ENCODE measurements around the gene IMPA2.

IMPA2 gene

DNA sequence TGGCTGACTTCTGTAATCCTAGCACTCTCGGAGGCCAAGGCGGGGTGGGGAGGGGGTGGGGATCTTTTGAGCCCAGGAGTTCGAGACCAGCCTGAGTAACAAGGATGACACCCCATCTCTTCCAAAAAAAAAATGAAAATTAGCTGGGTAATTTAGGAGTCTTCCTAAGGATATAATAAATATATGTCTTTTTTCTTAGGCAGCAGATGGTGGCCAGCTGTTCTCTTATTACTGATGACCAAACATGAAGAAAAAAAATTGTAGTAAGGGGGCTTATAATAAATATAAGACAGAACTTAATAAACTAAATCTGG lies 4.2 kb upstream of the IMPA2 start:
- no peaks in the 10 kb centered on the region for H3K79me2 ChIP-seq (ENCODE audit: insufficient read depth, low read length)

DNA sequence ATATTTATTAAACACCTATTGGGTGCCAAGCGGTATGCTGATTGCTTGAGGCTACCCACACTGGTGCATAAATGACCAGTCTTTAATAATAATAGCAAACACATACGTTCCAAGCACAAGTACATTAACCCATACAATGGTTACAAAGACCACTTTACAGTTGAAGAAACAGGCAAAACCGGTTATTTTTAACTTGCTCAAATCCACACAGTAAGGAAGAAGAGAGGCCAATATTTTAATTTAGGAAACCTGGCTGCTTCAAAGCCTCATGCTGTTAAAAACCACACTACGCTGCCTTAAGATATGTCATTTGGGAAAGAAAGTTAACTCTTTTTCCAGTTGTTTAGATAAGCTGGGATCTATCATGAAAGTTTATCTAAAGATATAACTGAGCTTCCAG lies 2.4 kb upstream of the IMPA2 start:
- no peaks in the 10 kb centered on the region for H3K9me2 ChIP-seq (replicated peaks; ENCODE audit: insufficient read depth, low read length)
- no peak overlapping the region for H3K4me3 ChIP-seq (ENCODE audit: insufficient read depth, low read length, poor library complexity, severe bottlenecking)
- H2AFZ ChIP-seq (ENCODE audit: low read depth, low read length, severe bottlenecking) = no peak overlapping the region
- no peaks in the 10 kb centered on the region for H3K36me3 ChIP-seq (ENCODE audit: low read length)
- TF ChIP-seq EZH2phosphoT487 (conservative IDR thresholded peaks at IDR 0.05; ENCODE audit: low read length) = no peak
- TF ChIP-seq, protein P1, sequence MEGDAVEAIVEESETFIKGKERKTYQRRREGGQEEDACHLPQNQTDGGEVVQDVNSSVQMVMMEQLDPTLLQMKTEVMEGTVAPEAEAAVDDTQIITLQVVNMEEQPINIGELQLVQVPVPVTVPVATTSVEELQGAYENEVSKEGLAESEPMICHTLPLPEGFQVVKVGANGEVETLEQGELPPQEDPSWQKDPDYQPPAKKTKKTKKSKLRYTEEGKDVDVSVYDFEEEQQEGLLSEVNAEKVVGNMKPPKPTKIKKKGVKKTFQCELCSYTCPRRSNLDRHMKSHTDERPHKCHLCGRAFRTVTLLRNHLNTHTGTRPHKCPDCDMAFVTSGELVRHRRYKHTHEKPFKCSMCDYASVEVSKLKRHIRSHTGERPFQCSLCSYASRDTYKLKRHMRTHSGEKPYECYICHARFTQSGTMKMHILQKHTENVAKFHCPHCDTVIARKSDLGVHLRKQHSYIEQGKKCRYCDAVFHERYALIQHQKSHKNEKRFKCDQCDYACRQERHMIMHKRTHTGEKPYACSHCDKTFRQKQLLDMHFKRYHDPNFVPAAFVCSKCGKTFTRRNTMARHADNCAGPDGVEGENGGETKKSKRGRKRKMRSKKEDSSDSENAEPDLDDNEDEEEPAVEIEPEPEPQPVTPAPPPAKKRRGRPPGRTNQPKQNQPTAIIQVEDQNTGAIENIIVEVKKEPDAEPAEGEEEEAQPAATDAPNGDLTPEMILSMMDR (IDR thresholded peaks at IDR 0.05; ENCODE audit: insufficient read depth, low read length, poor library complexity, severe bottlenecking) = no peak
- H3K27me3 ChIP-seq (ENCODE audit: low read length) = no peaks in the 10 kb centered on the region
- H3K9me3 ChIP-seq (ENCODE audit: insufficient read depth, low read length) = no peaks in the 10 kb centered on the region
- no peaks in the 10 kb centered on the region for H3F3A ChIP-seq (ENCODE audit: insufficient read depth)
- no peak overlapping the region for H3K27ac ChIP-seq (ENCODE audit: low read depth, low read length)
- H3K4me2 ChIP-seq (ENCODE audit: low read depth, low read length, poor library complexity, severe bottlenecking) = no peak overlapping the region
- H3K9ac ChIP-seq (ENCODE audit: low read length) = no peak overlapping the region
- H4K20me1 ChIP-seq (ENCODE audit: low read depth, low read length) = no peaks in the 10 kb centered on the region
- H3K79me2 ChIP-seq (ENCODE audit: insufficient read depth, low read length) = no peaks in the 10 kb centered on the region

More for the DNA sequence above, 4.2 kb upstream of the IMPA2 start:
- Histone ChIP-seq H3K36me3 (ENCODE audit: low read length) (no peaks in the 10 kb centered on the region), H3K4me3 (ENCODE audit: insufficient read depth, low read length, poor library complexity, severe bottlenecking) (no peak overlapping the region), H2AFZ (ENCODE audit: low read depth, low read length, severe bottlenecking) (no peak overlapping the region), H3K9ac (ENCODE audit: low read length) (no peak overlapping the region), H3K27me3 (ENCODE audit: low read length) (no peaks in the 10 kb centered on the region), H3F3A (ENCODE audit: insufficient read depth) (no peaks in the 10 kb centered on the region), H3K4me2 (ENCODE audit: low read depth, low read length, poor library complexity, severe bottlenecking) (no peak overlapping the region), H3K9me2 (replicated peaks; ENCODE audit: insufficient read depth, low read length) (no peaks in the 10 kb centered on the region), H3K27ac (ENCODE audit: low read depth, low read length) (no peak overlapping the region), H3K9me3 (ENCODE audit: insufficient read depth, low read length) (no peaks in the 10 kb centered on the region), H4K20me1 (ENCODE audit: low read depth, low read length) (no peaks in the 10 kb centered on the region)
- no peak for TF ChIP-seq EZH2phosphoT487 (conservative IDR thresholded peaks at IDR 0.05; ENCODE audit: low read length)
- TF ChIP-seq, protein P1 (IDR thresholded peaks at IDR 0.05; ENCODE audit: insufficient read depth, low read length, poor library complexity, severe bottlenecking) = no peak

DNA sequence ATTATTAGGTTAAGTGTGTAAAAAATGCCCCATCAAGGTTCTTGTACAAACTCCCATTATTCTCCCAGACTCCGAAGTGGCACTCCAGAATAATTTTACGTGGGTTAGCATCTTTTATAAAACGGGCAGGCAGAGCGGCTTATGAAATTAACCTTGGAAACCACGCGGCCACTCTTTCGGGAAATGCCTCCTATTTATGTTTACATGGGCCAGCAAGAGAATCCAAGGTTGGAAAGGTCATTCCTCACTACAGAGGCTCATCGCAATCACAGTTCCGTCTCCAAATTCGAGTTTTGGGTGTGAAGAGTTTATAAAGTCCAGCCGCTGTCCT lies 1.2 kb upstream of the IMPA2 start:
- peak overlapping the region; percentile 97 for H2AFZ ChIP-seq (ENCODE audit: low read depth, low read length, severe bottlenecking)
- TF ChIP-seq, protein P1 (IDR thresholded peaks at IDR 0.05; ENCODE audit: insufficient read depth, low read length, poor library complexity, severe bottlenecking) = no peak

More for the DNA sequence above, 1.2 kb upstream of the IMPA2 start:
- H3K4me2 ChIP-seq (ENCODE audit: low read depth, low read length, poor library complexity, severe bottlenecking) = peak overlapping the region; percentile 75
- H3F3A ChIP-seq (ENCODE audit: insufficient read depth) = no peaks in the 10 kb centered on the region
- peak overlapping the region; percentile 68 for H3K9ac ChIP-seq (ENCODE audit: low read length)
- no peaks in the 10 kb centered on the region for H4K20me1 ChIP-seq (ENCODE audit: low read depth, low read length)
- H3K27me3 ChIP-seq (ENCODE audit: low read length) = no peaks in the 10 kb centered on the region
- no peaks in the 10 kb centered on the region for H3K9me2 ChIP-seq (replicated peaks; ENCODE audit: insufficient read depth, low read length)
- H3K27ac ChIP-seq (ENCODE audit: low read depth, low read length) = peak overlapping the region; percentile 51; the same call in 1 of the 2 replicates
- H3K36me3 ChIP-seq (ENCODE audit: low read length) = no peaks in the 10 kb centered on the region
- H3K79me2 ChIP-seq (ENCODE audit: insufficient read depth, low read length) = no peaks in the 10 kb centered on the region
- H3K9me3 ChIP-seq (ENCODE audit: insufficient read depth, low read length) = no peaks in the 10 kb centered on the region
- H3K4me3 ChIP-seq (ENCODE audit: insufficient read depth, low read length, poor library complexity, severe bottlenecking) = peak overlapping the region; percentile 63

Data from SU-DHL-6 (cell line).